Lower leg skin (tissue), 4 donors: ENCODE data around the gene GAB3. TPM values are rescaled to one million over a fixed set of nuclear protein-coding genes. Genes with fewer than 3 reads are reported as not detected.

ENCODE experiments used
- DNase-seq, 2 donors: peaks; one replicate each; pipeline ENCODE4 v3.0.0-alpha.2; 2019; ENCODE audit warnings: low spot score in 2 of 2
- H3K4me3 ChIP-seq: fragments of 200-600 bp; sonication (generic); 2 replicates; pipeline ENCODE4 v1.5.1; 2017; ENCODE audit warnings: mild to moderate bottlenecking, low read depth; ENCODE audit not compliant: poor library complexity, severe bottlenecking
- CTCF ChIP-seq, 3 donors: fragments of 450-650 bp; IDR thresholded peaks; one replicate each; pipeline ENCODE4 v1.5.1; 2016; ENCODE audit warnings: antibody characterized with exemption in 3 of 3, mild to moderate bottlenecking in 3 of 3, moderate library complexity in 2 of 3
- POLR2A ChIP-seq, 2 donors: fragments of 450-650 bp; IDR thresholded peaks; one replicate each; pipeline ENCODE4 v1.6.1; 2016 to 2017; ENCODE audit warnings: antibody characterized with exemption in 2 of 2, mild to moderate bottlenecking in 1 of 2, moderate library complexity in 1 of 2
- WGBS, 2 donors: methylation state at CpG; one replicate each; pipeline ENCODE4 v1.1.5; 2018; 5-methylcytosine and 5-hydroxymethylcytosine counted together
- intact Hi-C: fragments of 100-400 bp; cut with DNase I; formaldehyde crosslinking; loops from one replicate; pipeline ENCODE4 v1.15.0; 2023; ENCODE audit warnings: low total_unique reads
- total RNA-seq, 4 donors: library from RNA; depleted of rRNA; stranded (reverse); fragments of >200 nt; gene quantifications; one replicate each; pipeline ENCODE4 v1.1.0, GENCODE V29; 2016

GAB3 gene
- total RNA-seq, result 1 to 10 TPM in 3 of 4 donors, under 1 TPM in 1; 0.30 to 1.8 (median 1.4) TPM

GRCh38 chrX:154750301-154751202, at the start of gene GAB3:
Gene GAB3 (minus strand): TSS chrX:154751077. CDS start chrX:154751025, 52 bp downstream.
- no peak for DNase-seq
- H3K4me3 ChIP-seq, result peak within 1 kb of the TSS; percentile 20
- 6 to 48% methylated on average over 7 to 25 of the region's 98 CpGs for WGBS, 2 donors
- intact Hi-C loops, result no loop called here
- TF ChIP-seq POLR2A (IDR thresholded peaks at IDR 0.05) (no peak), CTCF (IDR thresholded peaks at IDR 0.05) (no peak)

- intact Hi-C loops, result no loop called here
- no peak overlapping the region for H3K4me3 ChIP-seq
- DNase-seq, result no peak
- whole genome bisulfite sequencing, 2 donors, result 50 to 63% methylated on average over 9 of the region's 9 CpGs
- TF ChIP-seq CTCF (IDR thresholded peaks at IDR 0.05) (no peak), POLR2A (IDR thresholded peaks at IDR 0.05) (no peak)
Measured at GRCh38 chrX:154799556-154800348, 48.9 kb upstream of the GAB3 start.

GRCh38 chrX:154797006-154797405, 46.1 kb upstream of the GAB3 start:
- DNase-seq, result no peak
- WGBS, 2 donors, result 79 to 83% methylated on average over 6 of the region's 6 CpGs
- intact Hi-C loops, result no loop called here
- TF ChIP-seq POLR2A (IDR thresholded peaks at IDR 0.05) (no peak), CTCF (IDR thresholded peaks at IDR 0.05) (no peak)
- no peak overlapping the region for H3K4me3 ChIP-seq

GRCh38 chrX:154795016-154795415, 44.1 kb upstream of the GAB3 start:
- no peak overlapping the region for H3K4me3 ChIP-seq
- WGBS, 2 donors, result 67 to 92% methylated on average over 2 of the region's 2 CpGs
- no peak for TF ChIP-seq CTCF (IDR thresholded peaks at IDR 0.05)
- no peak for TF ChIP-seq POLR2A (IDR thresholded peaks at IDR 0.05)
- DNase-seq, result no peak
- intact Hi-C loops, result no loop called here

GRCh38 chrX:154793084-154793795, 42.4 kb upstream of the GAB3 start:
- 81 to 85% methylated on average over 7 of the region's 7 CpGs for WGBS, 2 donors
- no peak overlapping the region for H3K4me3 ChIP-seq
- intact Hi-C loops, result no loop called here
- DNase-seq, result no peak
- TF ChIP-seq POLR2A (IDR thresholded peaks at IDR 0.05) (no peak), CTCF (IDR thresholded peaks at IDR 0.05) (no peak)
